ENCODE data around the gene CLN6. TPM values are rescaled to one million over a fixed set of nuclear protein-coding genes. Genes with fewer than 3 reads are reported as not detected.
A peak's percentile ranks its signal among the peaks of the same experiment; 100 is the strongest.

The CLN6 gene
- total and polyA plus RNA-seq, 2 of the 4 experiments (the other 2 are of a cell fraction) = 6.5 to 31.9 TPM

GRCh38 chr15:68187559-68187958, 42.0 kb downstream of the CLN6 start:
- CTCF ChIA-PET = no interaction called here
- H3K4ac ChIP-seq (ENCODE audit: low read depth, low read length) = peak overlapping the region; percentile 59
- no peak overlapping the region for H3K23ac ChIP-seq (ENCODE audit: low read depth, low read length)
- POLR2A ChIA-PET (ENCODE audit: unreplicated experiment) = no interaction called here
- no peak overlapping the region for H4K91ac ChIP-seq (ENCODE audit: insufficient read depth, low read depth, low read length)
- peaks cover 0 to 22% of the 10 kb centered on the region in 2 experiments; a peak in 2 of 4 replicates for H3K79me1 ChIP-seq (ENCODE audit: low read depth in 1 of 2, low read length in 2 of 2)
- peak overlapping the region; percentile 42; the same call in 1 of the 2 replicates for H3K9ac ChIP-seq (ENCODE audit: low read depth, low read length)
- H2AFZ ChIP-seq (replicated peaks; ENCODE audit: low read length, poor library complexity) = peak overlapping the region; percentile 76
- peaks cover 11% of the 10 kb centered on the region; the same call in 1 of the 2 replicates for H4K20me1 ChIP-seq (ENCODE audit: insufficient read depth, low read length)
- H2BK120ac ChIP-seq (ENCODE audit: low read depth, low read length) = no peak overlapping the region
- no peaks in the 10 kb centered on the region for H3K9me3 ChIP-seq (ENCODE audit: control insufficient read depth, insufficient read depth, low read length)
- H3K4me3 ChIP-seq (ENCODE audit: insufficient read depth, low read depth, low read length) = no peak overlapping the region
- no peak overlapping the region for H2BK15ac ChIP-seq (ENCODE audit: low read depth, low read length)
- no peak for TF ChIP-seq CTCF (conservative IDR thresholded peaks at IDR 0.05; ENCODE audit: low read depth, low read length)
- TF ChIP-seq RCOR1 (IDR thresholded peaks at IDR 0.05; ENCODE audit: insufficient replicate concordance, low read length) = no peak
- H3K9me1 ChIP-seq (ENCODE audit: insufficient read depth, low read length) = peaks cover 6% of the 10 kb centered on the region
- no peaks in the 10 kb centered on the region for H3K27me3 ChIP-seq (ENCODE audit: control insufficient read depth, insufficient read depth, low read length)
- peak overlapping the region; percentile 64 for H2BK5ac ChIP-seq (ENCODE audit: low read depth, low read length, poor library complexity, severe bottlenecking)
- no peak overlapping the region; the same call in 1 of the 2 replicates for H3K14ac ChIP-seq (replicated peaks; ENCODE audit: low read depth, low read length)
- no peak overlapping the region for H3K56ac ChIP-seq (ENCODE audit: extremely low read depth, insufficient read depth, low read length)
- H3K4me2 ChIP-seq (ENCODE audit: low read depth, low read length) = peak overlapping the region; percentile 72
- H2AK9ac ChIP-seq (replicated peaks; ENCODE audit: low read depth, low read length, poor library complexity) = peak overlapping the region; percentile 31
- H3K4me1 ChIP-seq (ENCODE audit: control insufficient read depth, insufficient read depth, low read length) = peaks cover 11% of the 10 kb centered on the region
- no peak overlapping the region for H2BK20ac ChIP-seq (ENCODE audit: low read depth, low read length)
- peaks cover 11% of the 10 kb centered on the region for H3K36me3 ChIP-seq (ENCODE audit: control insufficient read depth, insufficient read depth, low read length)
- ATAC-seq (ENCODE audit: low read depth) = peak; percentile 80
- H4K8ac ChIP-seq (ENCODE audit: low read depth in 2 of 2, low read length in 2 of 2) = peak overlapping the region in 1 of 2 experiments; percentile 48; a peak in 1 of 4 replicates
- in situ Hi-C loops (cut with MboI; ENCODE audit: low sequenced_read_pairs) (no loop called here), dilution Hi-C loops (cut with HindIII; ENCODE audit: low sequenced_read_pairs, unreplicated experiment) (no loop called here), intact Hi-C loops (cut with micrococcal nuclease) (loop anchor here (1.0 kb wide), 1 partner anchor 324 kb away; no protein-coding TSS in a partner anchor)
- H4K5ac ChIP-seq (ENCODE audit: low read depth, low read length) = no peak overlapping the region
- DNase-seq = peak; percentile 88
- peak overlapping the region; percentile 68; the same call in 1 of the 2 replicates for H3K27ac ChIP-seq (ENCODE audit: insufficient read depth, low read length)
- peak overlapping the region; percentile 30; the same call in 1 of the 2 replicates for H3K18ac ChIP-seq (ENCODE audit: low read depth, low read length)
- BruUV-seq (replicated peaks) = no TSS peak
- WGBS, 2 experiments (ENCODE audit: extremely low coverage in 2 of 2, insufficient read length in 1 of 2) = 30% methylated on average over 2 of the region's 9 CpGs; no CpG with 5 or more reads in 1 of the 2 experiments
- peak overlapping the region; percentile 10; the same call in 1 of the 2 replicates for H2AK5ac ChIP-seq (ENCODE audit: low read depth, low read length)
